Ecto neural progenitor cell (in vitro differentiated cells): Measurements from ENCODE around the gene SLIT1.
A peak's percentile ranks its signal among the peaks of the same experiment; 100 is the strongest.

Source experiments
- DNase-seq: peaks from one replicate; pipeline ENCODE4 v3.0.0-alpha.2; 2018; ENCODE audit warnings: low spot score

SLIT1 gene

GRCh38 chr10:97169911-97170693 lies 15.7 kb downstream of the SLIT1 start:
- no peak for DNase-seq

- no peak for DNase-seq
Measured at GRCh38 chr10:97169063-97169462, 16.7 kb downstream of the SLIT1 start.

GRCh38 chr10:97168645-97169044 lies 17.1 kb downstream of the SLIT1 start:
- DNase-seq: no peak

GRCh38 chr10:97165499-97165898 lies 20.3 kb downstream of the SLIT1 start:
- DNase-seq: no peak

GRCh38 chr10:97163781-97164501 lies 21.8 kb downstream of the SLIT1 start:
- no peak for DNase-seq

GRCh38 chr10:97163181-97163580 lies 22.6 kb downstream of the SLIT1 start:
- no peak for DNase-seq

GRCh38 chr10:97159646-97160305 lies 26.0 kb downstream of the SLIT1 start:
- DNase-seq: no peak

GRCh38 chr10:97157578-97158095 lies 28.1 kb downstream of the SLIT1 start:
- DNase-seq: no peak

- no peak for DNase-seq
Measured at GRCh38 chr10:97154781-97155180, 31.0 kb downstream of the SLIT1 start.

- no peak for DNase-seq
Measured at GRCh38 chr10:97154162-97154561, 31.6 kb downstream of the SLIT1 start.

- DNase-seq: no peak
Measured at GRCh38 chr10:97153270-97153850, 32.4 kb downstream of the SLIT1 start.

- no peak for DNase-seq
Measured at GRCh38 chr10:97151307-97151914, 34.3 kb downstream of the SLIT1 start.

GRCh38 chr10:97150616-97151015 lies 35.1 kb downstream of the SLIT1 start:
- no peak for DNase-seq

GRCh38 chr10:97150013-97150595 lies 35.7 kb downstream of the SLIT1 start:
- peak; percentile 63 for DNase-seq

GRCh38 chr10:97149079-97149531 lies 36.7 kb downstream of the SLIT1 start:
- DNase-seq: peak; percentile 75

GRCh38 chr10:97144297-97144696 lies 41.5 kb downstream of the SLIT1 start:
- DNase-seq: no peak

- no peak for DNase-seq
Measured at GRCh38 chr10:97142834-97143233, 42.9 kb downstream of the SLIT1 start.

- peak; percentile 64 for DNase-seq
Measured at GRCh38 chr10:97140902-97141745, 44.6 kb downstream of the SLIT1 start.

- DNase-seq: no peak
Measured at GRCh38 chr10:97140049-97140846, 45.5 kb downstream of the SLIT1 start.

GRCh38 chr10:97139651-97140048 lies 46.1 kb downstream of the SLIT1 start:
- DNase-seq: no peak
